Astrocyte of the spinal cord (primary cell): ENCODE results near the gene CD22.

Experiments
- DNase-seq: peaks from one replicate; pipeline ENCODE4 v3.0.0; 2011; ENCODE audit warnings: low read depth, low spot score
- H3K4me3 ChIP-seq: 2 replicates; pipeline ENCODE4 v1.5.1; 2011; ENCODE audit warnings: low read depth, mild to moderate bottlenecking, low read length, moderate library complexity
- in situ Hi-C: cut with HindIII; loops from 2 replicates; pipeline ENCODE4 v1.10.0; 2017; ENCODE audit warnings: low sequenced_read_pairs
- TF ChIP-seq, protein P1 (sequence below): IDR thresholded peaks from 2 replicates; pipeline ENCODE4 v1.5.1; 2012; ENCODE audit warnings: low read depth, mild to moderate bottlenecking, low read length, inconsistent platforms

Gene CD22

DNA sequence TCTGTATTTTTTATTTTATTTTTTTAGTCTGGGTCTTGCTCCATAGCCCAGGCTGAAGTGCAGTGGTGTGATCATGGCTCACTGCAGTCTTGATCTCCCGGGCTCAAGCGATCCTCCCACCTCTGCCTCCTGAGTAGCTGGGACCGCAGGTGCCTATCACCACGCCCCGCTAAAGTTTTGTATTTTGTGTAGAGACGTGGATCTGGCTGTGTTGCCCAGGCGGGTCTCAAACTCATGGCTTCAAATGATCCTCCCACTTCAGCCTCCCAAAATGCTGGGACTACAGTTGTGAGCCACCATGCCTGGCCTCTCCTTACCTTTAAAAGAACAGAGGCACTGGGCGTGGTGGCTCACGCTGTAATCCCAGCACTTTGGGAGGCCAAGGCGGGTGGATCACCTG is 41.3 kb upstream of the CD22 start:
- in situ Hi-C loops, result no loop called here
- TF ChIP-seq, protein P1, sequence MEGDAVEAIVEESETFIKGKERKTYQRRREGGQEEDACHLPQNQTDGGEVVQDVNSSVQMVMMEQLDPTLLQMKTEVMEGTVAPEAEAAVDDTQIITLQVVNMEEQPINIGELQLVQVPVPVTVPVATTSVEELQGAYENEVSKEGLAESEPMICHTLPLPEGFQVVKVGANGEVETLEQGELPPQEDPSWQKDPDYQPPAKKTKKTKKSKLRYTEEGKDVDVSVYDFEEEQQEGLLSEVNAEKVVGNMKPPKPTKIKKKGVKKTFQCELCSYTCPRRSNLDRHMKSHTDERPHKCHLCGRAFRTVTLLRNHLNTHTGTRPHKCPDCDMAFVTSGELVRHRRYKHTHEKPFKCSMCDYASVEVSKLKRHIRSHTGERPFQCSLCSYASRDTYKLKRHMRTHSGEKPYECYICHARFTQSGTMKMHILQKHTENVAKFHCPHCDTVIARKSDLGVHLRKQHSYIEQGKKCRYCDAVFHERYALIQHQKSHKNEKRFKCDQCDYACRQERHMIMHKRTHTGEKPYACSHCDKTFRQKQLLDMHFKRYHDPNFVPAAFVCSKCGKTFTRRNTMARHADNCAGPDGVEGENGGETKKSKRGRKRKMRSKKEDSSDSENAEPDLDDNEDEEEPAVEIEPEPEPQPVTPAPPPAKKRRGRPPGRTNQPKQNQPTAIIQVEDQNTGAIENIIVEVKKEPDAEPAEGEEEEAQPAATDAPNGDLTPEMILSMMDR, result no peak
- no peak overlapping the region for H3K4me3 ChIP-seq
- no peak for DNase-seq

- in situ Hi-C loops, result no loop called here
- H3K4me3 ChIP-seq, result no peak overlapping the region
- no peak for DNase-seq
- TF ChIP-seq, protein P1, result no peak
Observed at GRCh38 chr19:35288331-35288730, 40.7 kb upstream of the CD22 start.

DNA sequence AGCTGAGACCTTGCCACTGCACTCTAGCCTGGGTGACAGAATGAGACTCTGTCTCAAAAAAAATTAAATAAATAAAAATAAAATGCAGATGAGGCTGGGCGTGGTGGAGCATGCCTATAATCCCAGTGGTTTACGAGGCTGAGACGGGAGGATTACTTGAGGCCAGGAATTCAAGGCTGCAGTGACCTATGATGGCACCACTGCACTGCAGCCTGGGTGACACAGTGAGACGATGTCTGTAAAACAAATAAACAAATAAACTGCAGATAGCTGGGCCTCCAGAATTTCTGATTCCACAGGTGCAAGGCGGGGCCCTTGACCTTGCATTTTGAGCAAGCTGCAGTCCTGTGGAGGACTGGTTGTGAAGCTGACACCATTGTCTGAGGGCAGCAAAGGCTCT is 40.1 kb upstream of the CD22 start:
- no peak for DNase-seq
- no peak overlapping the region for H3K4me3 ChIP-seq
- TF ChIP-seq, protein P1, result no peak
- in situ Hi-C loops, result no loop called here

- TF ChIP-seq, protein P1, result no peak
- in situ Hi-C loops, result no loop called here
- no peak for DNase-seq
- no peak overlapping the region for H3K4me3 ChIP-seq
Observed at GRCh38 chr19:35290381-35291127, 38.4 kb upstream of the CD22 start.

GRCh38 chr19:35291259-35291658 is 37.7 kb upstream of the CD22 start:
- no peak for DNase-seq
- in situ Hi-C loops, result no loop called here
- TF ChIP-seq, protein P1, result no peak
- no peak overlapping the region for H3K4me3 ChIP-seq

- DNase-seq, result no peak
- no peak within 1 kb of the TSS for H3K4me3 ChIP-seq
- TF ChIP-seq, protein P1, result no peak
- in situ Hi-C loops, result no loop called here
Observed at GRCh38 chr19:35291916-35292315, 37.1 kb upstream of the CD22 start, which contains the start of gene MAG. TSS of gene MAG (plus strand) at chr19:35292161. CDS start at chr19:35295409, 3,248 bp downstream.
